NCI-H146 treated with DMSO at 0.1 percent for 48 hours (cell line): ENCODE data around the gene TMC3.
"Not testable (repeated sequence)": the region's sequence is repeated elsewhere in the genome, so short reads cannot be mapped to it uniquely, and the experiment has no call there.

Source experiments
- DNase-seq: peaks from one replicate; lab custom pipeline; 2025; ENCODE audit not compliant: unreplicated experiment; lab: John Stamatoyannopoulos, UW

The TMC3 gene

GRCh38 chr15:81373775-81374395, at the start of gene TMC3:
TMC3 (minus strand) TSS chr15:81374213; CDS start chr15:81374077, 136 bp downstream.
- no peak for DNase-seq

- no peak for DNase-seq
Observed at GRCh38 chr15:81421461-81421860, 47.4 kb upstream of the TMC3 start.

GRCh38 chr15:81419332-81419943, 45.4 kb upstream of the TMC3 start:
- no peak for DNase-seq

GRCh38 chr15:81418891-81419290, 44.9 kb upstream of the TMC3 start:
- DNase-seq: no peak

GRCh38 chr15:81418444-81418843, 44.4 kb upstream of the TMC3 start:
- no peak for DNase-seq

GRCh38 chr15:81414274-81414968, 40.4 kb upstream of the TMC3 start:
- DNase-seq: not testable (repeated sequence)

GRCh38 chr15:81413851-81414250, 39.8 kb upstream of the TMC3 start:
- DNase-seq: no peak

GRCh38 chr15:81411969-81412633, 38.1 kb upstream of the TMC3 start:
- no peak for DNase-seq

- no peak for DNase-seq
Observed at GRCh38 chr15:81411051-81411450, 37.0 kb upstream of the TMC3 start.

GRCh38 chr15:81410318-81410753, 36.3 kb upstream of the TMC3 start:
- DNase-seq: peak; percentile 65

GRCh38 chr15:81407718-81408117, 33.7 kb upstream of the TMC3 start:
- no peak for DNase-seq

GRCh38 chr15:81407176-81407575, 33.2 kb upstream of the TMC3 start:
- DNase-seq: no peak

- DNase-seq: peak; percentile 38
Observed at GRCh38 chr15:81400640-81401236, 26.7 kb upstream of the TMC3 start.

- DNase-seq: no peak
Observed at GRCh38 chr15:81398910-81399551, 25.0 kb upstream of the TMC3 start.

GRCh38 chr15:81398456-81398855, 24.4 kb upstream of the TMC3 start:
- no peak for DNase-seq

- no peak for DNase-seq
Observed at GRCh38 chr15:81394603-81395002, 20.6 kb upstream of the TMC3 start.

- no peak for DNase-seq
Observed at GRCh38 chr15:81391657-81392056, 17.6 kb upstream of the TMC3 start.

GRCh38 chr15:81388436-81388770, 14.4 kb upstream of the TMC3 start:
- no peak for DNase-seq

GRCh38 chr15:81387621-81388435, 13.8 kb upstream of the TMC3 start:
- DNase-seq: no peak

- DNase-seq: no peak
Observed at GRCh38 chr15:81386947-81387346, 12.9 kb upstream of the TMC3 start.
